SK-N-SH (cell line): Measurements from ENCODE around the gene TFE3. TPM values are rescaled to one million over a fixed set of nuclear protein-coding genes. Genes with fewer than 3 reads are reported as not detected.

ENCODE experiments used
- CTCF ChIA-PET: fragments of 300-600, 350-600 bp; formaldehyde crosslinking; extraction: SDS; loops from one replicate; lab custom pipeline; 2021; lab: Yijun Ruan, JAX
- POLR2A ChIA-PET: fragments of 350-600 bp; sonication (Branson Sonifier 250); formaldehyde crosslinking; extraction: SDS; loops from one replicate; lab custom pipeline; 2020; ENCODE audit warnings: antibody characterized with exemption, inconsistent platforms; lab: Yijun Ruan, JAX
- DNase-seq: peaks from one replicate; pipeline ENCODE4 v3.0.0; 2012
- H2AFZ ChIP-seq: fragments of 200-600 bp; sonication (generic); 2 replicates; pipeline ENCODE4 v1.8.1; 2016; ENCODE audit warnings: antibody characterized with exemption, mild to moderate bottlenecking, low read depth
- H3F3A ChIP-seq: fragments of 200-600 bp; sonication (generic); replicated peaks from 2 replicates; pipeline ENCODE3; 2016; ENCODE audit warnings: antibody characterized with exemption, mild to moderate bottlenecking; ENCODE audit not compliant: insufficient read depth
- H3K27ac ChIP-seq, 2 experiments: fragments of 200-500 bp in 1 of 2; fragments of 200-600 bp in 1 of 2; sonication (Bioruptor generic) in 1 of 2; sonication (generic), shearing (Covaris generic) in 1 of 2; 2 replicates each; pipeline versions ENCODE4 v1.5.1 to v1.6.1; 2014 to 2016; ENCODE audit warnings: low read depth in 2 of 2, inconsistent platforms in 1 of 2, low read length in 1 of 2, mild to moderate bottlenecking in 1 of 2, mixed read lengths in 1 of 2
- H3K27me3 ChIP-seq: fragments of 200-600 bp; sonication (generic), shearing (Covaris generic); 2 replicates; pipeline ENCODE4 v1.6.1; 2016; ENCODE audit warnings: mixed run types; ENCODE audit not compliant: insufficient read depth
- H3K36me3 ChIP-seq, 2 experiments: fragments of 200-500 bp in 1 of 2; fragments of 200-600 bp in 1 of 2; sonication (Bioruptor generic) in 1 of 2; sonication (generic) in 1 of 2; replicated peaks in 1 of 2; 2 replicates each; pipeline versions ENCODE3 to v1.5.1; 2014 to 2016; ENCODE audit warnings: low read length in 1 of 2, mild to moderate bottlenecking in 1 of 2; ENCODE audit not compliant: insufficient read depth in 2 of 2, control insufficient read depth in 1 of 2
- H3K4me1 ChIP-seq, 2 experiments: fragments of 200-500 bp in 1 of 2; fragments of 200-600 bp in 1 of 2; sonication (Bioruptor generic) in 1 of 2; sonication (generic), shearing (Covaris generic) in 1 of 2; 2 replicates each; pipeline versions ENCODE4 v1.5.1 to v1.6.1; 2014 to 2016; ENCODE audit warnings: low read depth in 1 of 2, low read length in 1 of 2, mixed run types in 1 of 2; ENCODE audit not compliant: insufficient read depth in 2 of 2, control insufficient read depth in 1 of 2
- H3K4me2 ChIP-seq: fragments of 200-600 bp; sonication (generic), shearing (Covaris generic); 2 replicates; pipeline ENCODE4 v1.6.1; 2017; ENCODE audit warnings: mixed run types
- H3K4me3 ChIP-seq, 2 experiments: fragments of 200-500 bp in 1 of 2; fragments of 200-600 bp in 1 of 2; sonication (Bioruptor generic) in 1 of 2; sonication (generic), shearing (Covaris generic) in 1 of 2; 2 replicates each; pipeline versions ENCODE4 v1.5.1 to v1.8.1; 2014 to 2016; ENCODE audit warnings: low read depth in 2 of 2, inconsistent platforms in 1 of 2, low read length in 1 of 2, mild to moderate bottlenecking in 1 of 2, mixed read lengths in 1 of 2, moderate library complexity in 1 of 2
- H3K79me2 ChIP-seq: fragments of 200-600 bp; sonication (generic); 2 replicates; pipeline ENCODE4 v1.8.1; 2017; ENCODE audit warnings: mild to moderate bottlenecking; ENCODE audit not compliant: insufficient read depth
- H3K9ac ChIP-seq: fragments of 200-600 bp; sonication (generic); 2 replicates; pipeline ENCODE4 v1.6.1; 2017; ENCODE audit warnings: mixed run types
- H3K9me2 ChIP-seq: fragments of 200-600 bp; sonication (generic); 2 replicates; pipeline ENCODE4 v1.6.1; 2017; ENCODE audit warnings: mixed run types
- H3K9me3 ChIP-seq: fragments of 200-600 bp; sonication (generic); 2 replicates; pipeline ENCODE4 v1.6.1; 2017; ENCODE audit warnings: mixed run types, mild to moderate bottlenecking, moderate library complexity
- H4K20me1 ChIP-seq: fragments of 200-600 bp; sonication (generic); 2 replicates; pipeline ENCODE4 v1.6.1; 2017; ENCODE audit warnings: mild to moderate bottlenecking, mixed run types; ENCODE audit not compliant: insufficient read depth
- CHD2 ChIP-seq: fragments of 150-350 bp; IDR thresholded peaks from 2 replicates; pipeline ENCODE4 v1.6.1; 2018; ENCODE audit warnings: low read length; ENCODE audit not compliant: partially characterized antibody
- CTCF ChIP-seq: fragments of 200-600 bp; sonication (generic); IDR thresholded peaks from 2 replicates; pipeline ENCODE4 v1.6.1; 2017; ENCODE audit warnings: antibody characterized with exemption, mild to moderate bottlenecking, moderate library complexity
- EZH2phosphoT487 ChIP-seq: fragments of 200-600 bp; sonication (generic); IDR thresholded peaks from 2 replicates; pipeline ENCODE4 v1.6.1; 2017; ENCODE audit warnings: low read depth, mixed run types, mild to moderate bottlenecking, antibody characterized with exemption, moderate library complexity, borderline replicate concordance
- FOSL2 ChIP-seq: IDR thresholded peaks from 2 replicates; pipeline ENCODE4 v1.4.0; 2012; ENCODE audit warnings: low read depth, mild to moderate bottlenecking, moderate library complexity, borderline replicate concordance
- FOXJ3 ChIP-seq: sonication (generic); formaldehyde crosslinking; IDR thresholded peaks from 2 replicates; pipeline ENCODE4 v1.5.1; 2020; ENCODE audit warnings: mild to moderate bottlenecking, missing genetic modification reagents
- GATA2 ChIP-seq: sonication (generic); formaldehyde crosslinking; IDR thresholded peaks from 2 replicates; pipeline ENCODE4 v1.5.0; 2020; ENCODE audit warnings: mild to moderate bottlenecking, missing genetic modification reagents
- JUND ChIP-seq: IDR thresholded peaks from 2 replicates; pipeline ENCODE4 v1.4.0; 2012
- NFIC ChIP-seq: IDR thresholded peaks from 2 replicates; pipeline ENCODE4 v1.4.0; 2012; ENCODE audit warnings: borderline replicate concordance
- POLR2AphosphoS5 ChIP-seq: IDR thresholded peaks from 2 replicates; pipeline ENCODE4 v1.6.1; 2012; ENCODE audit warnings: low read depth, low read length
- REST ChIP-seq: IDR thresholded peaks from 2 replicates; pipeline ENCODE4 v1.6.1; 2012; ENCODE audit warnings: mild to moderate bottlenecking, low read depth, low read length, moderate library complexity
- SMC3 ChIP-seq: IDR thresholded peaks from 2 replicates; pipeline ENCODE4 v1.6.1; 2012; ENCODE audit warnings: low read depth, low read length, improper control_type of control experiment
- TAF1 ChIP-seq: IDR thresholded peaks from 2 replicates; pipeline ENCODE4 v1.6.1; 2012; ENCODE audit warnings: low read depth, mild to moderate bottlenecking, low read length, moderate library complexity, borderline replicate concordance
- TCF12 ChIP-seq: IDR thresholded peaks from 2 replicates; pipeline ENCODE4 v1.4.0; 2012
- TEAD4 ChIP-seq: IDR thresholded peaks from 2 replicates; pipeline ENCODE4 v1.4.0; 2012; ENCODE audit warnings: mild to moderate bottlenecking, borderline replicate concordance; ENCODE audit not compliant: insufficient read depth
- YY1 ChIP-seq: IDR thresholded peaks from 2 replicates; pipeline ENCODE4 v1.4.0; 2012; ENCODE audit warnings: low read depth, mild to moderate bottlenecking
- WGBS: methylation state at CpG from one replicate; pipeline ENCODE4 v1.1.6; 2017; ENCODE audit warnings: low lambda C conversion rate; 5-methylcytosine and 5-hydroxymethylcytosine counted together
- polyA plus RNA-seq, 3 experiments: library from polyadenylated mRNA; depleted of rRNA; stranded (reverse); fragments of >200 nt; gene quantifications; 2 replicates each; pipeline ENCODE4 v1.2.3, GENCODE V29; 2012

TFE3 gene
- polyA plus RNA-seq, 1 of the 3 experiments (the other 2 are of a cell fraction), result 14.0 TPM

GRCh38 chrX:49082271-49082871 lies 39.2 kb upstream of the TFE3 start:
- no peak overlapping the region for H3K4me3 ChIP-seq
- no peak for DNase-seq
- no peaks in the 10 kb centered on the region for H3K36me3 ChIP-seq
- no peaks in the 10 kb centered on the region for H3K9me2 ChIP-seq
- H3K9me3 ChIP-seq, result no peaks in the 10 kb centered on the region
- TF ChIP-seq GATA2 (CRISPR knock-in tag) (no peak), JUND (no peak), TCF12 (no peak), TEAD4 (no peak), POLR2AphosphoS5 (no peak), YY1 (no peak), REST (no peak), NFIC (no peak), FOSL2 (no peak), FOXJ3 (CRISPR knock-in tag) (no peak), CHD2 (no peak), EZH2phosphoT487 (no peak), TAF1 (no peak), SMC3 (no peak), CTCF (no peak)
- no peak overlapping the region for H3K27ac ChIP-seq
- ChIA-PET CTCF (no interaction called here), POLR2A (no interaction called here)
- H3K4me1 ChIP-seq, result peaks cover 0 to 5% of the 10 kb centered on the region in 2 experiments; a peak in 1 of 4 replicates
- H3K4me2 ChIP-seq, result no peak overlapping the region
- H3K79me2 ChIP-seq, result 0 out of 2 replicates have a peak, but pooled peaks cover 4% of the 10 kb centered on the region
- H3F3A ChIP-seq, result no peaks in the 10 kb centered on the region
- H3K9ac ChIP-seq, result no peak overlapping the region
- no peak overlapping the region for H2AFZ ChIP-seq
- H3K27me3 ChIP-seq, result no peaks in the 10 kb centered on the region; the same call in 1 of the 2 replicates
- H4K20me1 ChIP-seq, result no peaks in the 10 kb centered on the region
- whole genome bisulfite sequencing, result 50% methylated on average over 4 of the region's 4 CpGs
